HG02588 (cell line): ENCODE measurements around the gene ENTHD1.

Experiments
- ATAC-seq: cut with Tn5 transposase; IDR thresholded peaks from one replicate; pipeline ENCODE4 v1.9.1; 2021; ENCODE audit warnings: mild to moderate bottlenecking, moderate library complexity; ENCODE audit not compliant: unreplicated experiment

ENTHD1 gene

GRCh38 chr22:39718921-39719475 lies 174.6 kb downstream of the ENTHD1 start:
- ATAC-seq, result no peak

- ATAC-seq, result no peak
Observed at GRCh38 chr22:39718206-39718605, 175.4 kb downstream of the ENTHD1 start.

- ATAC-seq, result no peak
Observed at GRCh38 chr22:39717099-39717498, 176.5 kb downstream of the ENTHD1 start.

- no peak for ATAC-seq
Observed at GRCh38 chr22:39716534-39716933, 177.0 kb downstream of the ENTHD1 start.

- no peak for ATAC-seq
Observed at GRCh38 chr22:39715778-39716495, 177.6 kb downstream of the ENTHD1 start.

GRCh38 chr22:39714321-39714720 lies 179.2 kb downstream of the ENTHD1 start:
- ATAC-seq, result no peak

GRCh38 chr22:39713799-39714290 lies 179.7 kb downstream of the ENTHD1 start:
- no peak for ATAC-seq

GRCh38 chr22:39712751-39713525 lies 180.6 kb downstream of the ENTHD1 start:
- ATAC-seq, result no peak

- no peak for ATAC-seq
Observed at GRCh38 chr22:39712081-39712480, 181.5 kb downstream of the ENTHD1 start.

GRCh38 chr22:39710380-39711150 lies 183.0 kb downstream of the ENTHD1 start:
- ATAC-seq, result no peak

GRCh38 chr22:39707816-39708215 lies 185.7 kb downstream of the ENTHD1 start:
- ATAC-seq, result no peak

GRCh38 chr22:39707351-39707750 lies 186.2 kb downstream of the ENTHD1 start:
- no peak for ATAC-seq

GRCh38 chr22:39706376-39707140 lies 187.0 kb downstream of the ENTHD1 start:
- no peak for ATAC-seq

- ATAC-seq, result no peak
Observed at GRCh38 chr22:39705386-39705785, 188.2 kb downstream of the ENTHD1 start.

- no peak for ATAC-seq
Observed at GRCh38 chr22:39703928-39704639, 189.5 kb downstream of the ENTHD1 start.

- no peak for ATAC-seq
Observed at GRCh38 chr22:39703091-39703490, 190.5 kb downstream of the ENTHD1 start.

- ATAC-seq, result no peak
Observed at GRCh38 chr22:39700565-39700964, 193.0 kb downstream of the ENTHD1 start.

GRCh38 chr22:39699631-39700360 lies 193.8 kb downstream of the ENTHD1 start:
- ATAC-seq, result no peak
